ENCODE results near the gene KCNE4.

KCNE4 gene

GRCh38 chr2:223082706-223083105 is 30.7 kb downstream of the KCNE4 start:
- H3K4me3 ChIP-seq (ENCODE audit: low read depth, low read length) = no peak overlapping the region
- no peak for DNase-seq (ENCODE audit: low read depth)
- TF ChIP-seq CTCF (IDR thresholded peaks at IDR 0.05; ENCODE audit: insufficient read depth, low read depth, low read length, missing control alignments) = no peak

- TF ChIP-seq CTCF (IDR thresholded peaks at IDR 0.05; ENCODE audit: insufficient read depth, low read depth, low read length, missing control alignments) = no peak
- DNase-seq (ENCODE audit: low read depth) = no peak
- H3K4me3 ChIP-seq (ENCODE audit: low read depth, low read length) = no peak overlapping the region
These were observed 31.5 kb downstream of the KCNE4 start for GRCh38 chr2:223083402-223084070.

DNA sequence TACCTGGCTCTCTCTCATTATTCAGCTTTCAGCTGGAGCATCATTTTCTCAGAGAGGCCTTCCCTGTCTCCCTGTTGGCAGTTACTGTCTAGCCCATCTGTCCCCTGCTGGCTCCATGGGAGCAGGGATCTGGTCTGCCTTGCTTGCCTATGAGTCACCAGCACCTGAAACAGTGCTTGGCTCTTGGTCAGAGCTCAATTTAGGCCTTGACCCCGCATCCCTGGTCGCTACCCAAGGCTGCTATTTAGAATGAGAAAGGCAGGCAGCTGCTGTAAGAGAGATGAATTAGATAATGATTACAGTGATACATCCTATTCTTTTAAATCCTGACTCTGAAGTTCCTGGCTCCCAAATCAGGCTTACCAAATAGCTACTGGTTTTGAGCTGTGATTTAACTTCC is 32.9 kb downstream of the KCNE4 start:
- DNase-seq (ENCODE audit: low read depth) = no peak
- TF ChIP-seq CTCF (IDR thresholded peaks at IDR 0.05; ENCODE audit: insufficient read depth, low read depth, low read length, missing control alignments) = no peak
- H3K4me3 ChIP-seq (ENCODE audit: low read depth, low read length) = no peak overlapping the region

DNA sequence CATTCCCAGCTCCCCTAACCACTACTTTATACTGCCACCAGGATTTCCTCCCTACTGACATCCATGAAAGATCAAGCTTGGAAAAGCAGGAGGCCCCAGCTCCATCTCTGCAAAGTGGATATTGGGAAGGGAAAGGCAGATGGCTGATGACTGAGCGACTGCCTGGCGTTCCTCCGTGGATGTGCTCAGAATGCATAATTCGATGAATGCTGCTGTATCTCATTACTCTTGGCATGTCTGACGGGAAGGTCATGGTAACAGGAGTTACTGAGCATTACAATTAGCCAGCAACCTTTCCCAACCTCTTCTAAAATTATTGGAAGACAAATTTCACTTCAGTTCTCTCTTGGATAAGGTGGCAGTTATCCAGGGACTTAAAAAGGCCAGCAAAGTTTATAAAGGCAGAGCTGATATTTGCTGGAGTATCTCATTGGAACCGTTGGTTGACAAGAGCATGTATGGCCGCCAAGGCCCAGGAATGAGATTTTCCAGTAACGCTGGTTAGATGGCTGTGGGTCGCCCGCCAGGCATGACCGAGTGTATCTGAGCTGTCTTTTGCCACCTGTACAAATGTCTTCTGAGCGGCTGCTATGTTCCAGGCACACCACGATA is 34.5 kb downstream of the KCNE4 start:
- no peak overlapping the region for H3K4me3 ChIP-seq (ENCODE audit: low read depth, low read length)
- no peak for TF ChIP-seq CTCF (IDR thresholded peaks at IDR 0.05; ENCODE audit: insufficient read depth, low read depth, low read length, missing control alignments)
- no peak for DNase-seq (ENCODE audit: low read depth)

DNA sequence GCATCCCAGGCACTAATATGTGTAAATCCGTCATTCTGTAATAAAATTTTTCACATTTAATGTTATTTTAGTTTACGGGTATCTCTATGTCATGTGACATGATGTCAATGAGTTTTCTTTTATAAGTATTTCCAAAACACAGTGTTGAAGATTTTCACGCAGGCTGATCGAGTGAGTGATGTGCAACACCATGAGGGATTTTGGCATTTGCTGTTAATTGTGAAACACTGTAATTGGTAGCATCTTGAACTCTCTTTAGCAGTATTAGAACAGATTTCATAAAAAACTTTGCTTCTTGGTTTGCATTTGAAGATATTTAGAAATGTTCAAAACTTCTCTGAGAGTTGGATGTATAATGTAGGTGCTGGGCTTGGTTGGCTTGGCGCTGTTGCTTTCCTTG is 35.5 kb downstream of the KCNE4 start:
- no peak for TF ChIP-seq CTCF (IDR thresholded peaks at IDR 0.05; ENCODE audit: insufficient read depth, low read depth, low read length, missing control alignments)
- DNase-seq (ENCODE audit: low read depth) = no peak

GRCh38 chr2:223088866-223089265 is 36.9 kb downstream of the KCNE4 start:
- no peak overlapping the region for H3K4me3 ChIP-seq (ENCODE audit: low read depth, low read length)
- no peak for DNase-seq (ENCODE audit: low read depth)
- no peak for TF ChIP-seq CTCF (IDR thresholded peaks at IDR 0.05; ENCODE audit: insufficient read depth, low read depth, low read length, missing control alignments)

More for the DNA sequence above, 35.5 kb downstream of the KCNE4 start:
- H3K4me3 ChIP-seq (ENCODE audit: low read depth, low read length) = no peak overlapping the region

DNA sequence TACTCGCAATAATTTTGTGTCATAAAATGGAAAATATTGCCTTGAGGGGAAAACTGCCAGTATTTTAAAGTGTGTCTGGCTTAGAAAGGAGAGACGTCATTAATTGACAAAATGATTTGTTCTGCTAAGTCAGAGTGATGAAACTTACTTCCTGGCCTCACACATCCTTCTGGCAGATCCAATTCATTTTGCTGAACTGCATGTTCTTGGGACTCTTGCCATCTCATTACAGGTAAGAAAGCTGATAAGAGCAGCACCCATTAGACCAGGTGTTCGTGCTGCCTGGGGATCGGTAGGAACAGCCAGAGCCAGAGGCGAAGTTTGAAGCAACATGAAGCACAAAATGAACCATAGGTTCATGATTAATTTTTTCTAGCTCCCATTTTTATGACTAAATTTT is 38.0 kb downstream of the KCNE4 start:
- DNase-seq (ENCODE audit: low read depth) = no peak
- TF ChIP-seq CTCF (IDR thresholded peaks at IDR 0.05; ENCODE audit: insufficient read depth, low read depth, low read length, missing control alignments) = no peak
- no peak overlapping the region for H3K4me3 ChIP-seq (ENCODE audit: low read depth, low read length)
